HG03520 (cell line): ENCODE measurements around the gene LTF.
"Not testable (repeated sequence)": the region's sequence is repeated elsewhere in the genome, so short reads cannot be mapped to it uniquely, and the experiment has no call there.

Experiments
- ATAC-seq: cut with Tn5 transposase; IDR thresholded peaks from one replicate; pipeline ENCODE4 v1.9.1; 2021; ENCODE audit warnings: mild to moderate bottlenecking, moderate library complexity; ENCODE audit not compliant: unreplicated experiment

LTF gene

GRCh38 chr3:46416811-46417510 lies 47.7 kb downstream of the LTF start:
- ATAC-seq = no peak

GRCh38 chr3:46416125-46416810 lies 48.4 kb downstream of the LTF start:
- ATAC-seq = no peak

DNA sequence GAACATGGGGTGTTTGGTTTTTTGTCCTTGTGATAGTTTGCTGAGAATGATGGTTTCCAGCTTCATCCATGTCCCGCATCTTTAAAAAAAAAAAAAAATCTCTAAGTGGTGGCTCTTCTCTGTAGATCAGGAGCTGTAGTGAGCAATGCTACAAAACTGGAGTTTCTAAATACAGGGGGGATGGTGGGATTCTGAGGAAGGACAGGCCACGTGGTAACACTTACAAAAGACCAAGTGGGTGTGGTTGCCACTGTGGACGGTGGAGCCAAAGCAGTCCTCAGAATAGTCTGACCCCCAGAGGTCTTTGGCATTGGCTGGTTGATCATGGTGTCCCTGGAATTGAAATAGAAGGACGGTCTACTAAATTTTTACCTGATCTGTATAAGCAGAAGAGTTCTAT lies 50.0 kb downstream of the LTF start:
- no peak for ATAC-seq

- ATAC-seq = no peak
Measured at GRCh38 chr3:46413951-46414350, 50.8 kb downstream of the LTF start.

DNA sequence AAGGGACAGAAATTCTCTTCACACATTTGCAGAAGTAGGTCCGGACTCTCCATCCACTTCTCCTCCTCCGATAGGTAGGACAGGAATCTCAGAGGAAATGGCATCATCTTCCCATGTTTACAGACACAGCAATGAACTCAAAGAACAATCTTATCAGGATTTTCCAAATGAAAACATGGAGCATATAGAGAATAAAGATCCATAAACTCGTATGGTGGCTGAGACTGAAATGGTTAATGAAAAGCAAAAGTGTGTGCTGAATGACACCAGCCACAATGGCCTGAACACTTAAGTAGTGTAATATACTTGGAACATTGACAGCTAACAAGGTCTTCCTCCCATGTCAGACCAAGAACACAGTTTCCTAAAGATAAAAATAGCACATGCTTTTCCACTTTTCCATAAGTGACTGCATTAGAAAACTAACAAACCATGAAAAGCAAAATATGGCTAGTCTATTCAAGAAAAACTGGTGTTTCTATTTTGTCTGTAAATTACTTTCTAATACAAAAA lies 51.9 kb downstream of the LTF start:
- ATAC-seq = no peak

DNA sequence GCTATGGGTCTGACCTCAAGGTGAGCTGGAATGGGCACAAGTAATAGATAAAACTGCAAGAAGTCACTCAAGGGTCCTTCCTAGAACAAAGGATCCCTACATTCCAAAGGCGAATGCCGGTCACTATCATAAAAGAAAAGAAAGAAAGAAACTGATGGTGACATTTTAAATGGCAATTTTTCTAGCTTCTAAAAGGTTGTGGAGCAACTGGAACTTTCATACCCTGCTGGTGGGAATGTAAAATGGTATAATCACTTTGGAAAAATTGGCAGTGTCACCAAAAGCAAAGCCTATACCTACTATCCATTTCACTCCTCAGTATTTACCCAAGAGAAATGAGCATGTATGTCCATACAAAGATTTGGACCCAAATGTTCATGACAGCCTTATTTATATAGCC lies 53.4 kb downstream of the LTF start:
- ATAC-seq = no peak

DNA sequence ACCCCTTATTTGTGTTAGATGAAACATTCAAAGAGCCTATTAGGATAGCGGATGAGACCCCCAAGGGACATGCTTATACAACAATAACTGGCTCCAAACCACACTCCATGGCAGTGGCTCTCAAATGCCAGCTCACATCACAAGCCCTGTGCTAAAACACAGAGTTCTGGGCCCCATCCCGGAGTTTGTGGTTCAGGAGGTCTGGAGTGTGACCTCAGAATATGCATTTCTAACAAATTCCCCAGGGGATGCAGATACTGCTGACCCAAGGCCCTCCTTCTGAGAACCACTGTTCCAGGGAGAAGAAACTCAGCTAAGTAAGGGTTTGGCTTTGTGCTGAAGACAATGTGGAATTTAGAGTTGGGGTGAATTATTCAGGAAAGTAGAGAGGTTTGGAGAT lies 54.0 kb downstream of the LTF start:
- ATAC-seq = no peak

DNA sequence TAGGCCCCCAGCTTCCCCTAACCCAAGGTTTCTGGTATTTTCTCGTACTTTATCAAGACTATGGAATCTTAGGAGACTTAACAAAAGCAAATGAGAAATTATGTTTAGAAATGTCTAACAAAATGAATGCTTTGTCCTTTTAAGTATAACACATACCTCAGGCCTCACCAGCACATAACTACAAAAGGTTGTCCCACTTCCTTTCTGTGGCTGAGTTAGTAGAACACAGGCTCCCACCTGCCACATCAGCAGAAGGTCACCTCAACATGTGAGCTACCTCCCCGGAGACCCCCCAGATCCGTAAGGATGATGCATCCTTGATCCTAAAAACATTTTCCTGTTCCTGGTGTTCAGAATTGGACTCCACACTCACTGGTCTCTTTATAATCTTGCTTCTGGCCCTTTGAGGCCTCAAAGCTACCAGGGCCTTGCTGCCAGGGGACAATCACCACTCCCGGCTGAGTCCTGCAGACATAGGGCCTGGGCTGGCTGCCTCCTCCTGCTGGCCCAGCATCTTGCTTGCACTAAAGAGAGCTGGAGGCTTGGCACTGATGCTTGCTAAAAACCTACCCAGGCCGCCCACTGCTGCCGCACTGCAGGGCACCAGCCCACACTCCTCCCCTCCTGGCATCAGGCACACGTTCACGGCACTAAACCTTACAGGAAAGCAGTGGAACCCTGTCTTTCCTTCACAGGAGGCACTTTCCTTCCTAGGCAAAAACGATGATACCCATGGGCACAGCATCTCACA lies 54.8 kb downstream of the LTF start:
- no peak for ATAC-seq

DNA sequence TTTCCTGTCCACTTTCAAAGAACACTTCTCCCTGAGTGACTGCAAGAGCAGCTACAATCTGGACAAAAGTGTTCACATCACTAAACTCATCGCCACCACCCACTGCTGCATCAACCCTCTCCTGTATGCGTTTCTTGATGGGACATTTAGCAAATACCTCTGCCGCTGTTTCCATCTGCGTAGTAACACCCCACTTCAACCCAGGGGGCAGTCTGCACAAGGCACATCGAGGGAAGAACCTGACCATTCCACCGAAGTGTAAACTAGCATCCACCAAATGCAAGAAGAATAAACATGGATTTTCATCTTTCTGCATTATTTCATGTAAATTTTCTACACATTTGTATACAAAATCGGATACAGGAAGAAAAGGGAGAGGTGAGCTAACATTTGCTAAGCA lies 55.9 kb downstream of the LTF start:
- no peak for ATAC-seq

DNA sequence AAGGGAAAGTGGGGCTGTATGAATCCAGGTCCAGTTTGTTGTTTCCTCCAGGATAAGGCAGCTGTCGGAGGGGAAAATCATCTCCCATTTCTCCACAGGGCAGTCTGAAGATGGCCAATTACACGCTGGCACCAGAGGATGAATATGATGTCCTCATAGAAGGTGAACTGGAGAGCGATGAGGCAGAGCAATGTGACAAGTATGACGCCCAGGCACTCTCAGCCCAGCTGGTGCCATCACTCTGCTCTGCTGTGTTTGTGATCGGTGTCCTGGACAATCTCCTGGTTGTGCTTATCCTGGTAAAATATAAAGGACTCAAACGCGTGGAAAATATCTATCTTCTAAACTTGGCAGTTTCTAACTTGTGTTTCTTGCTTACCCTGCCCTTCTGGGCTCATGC lies 56.7 kb downstream of the LTF start:
- ATAC-seq = no peak

- no peak for ATAC-seq
Measured at GRCh38 chr3:46406788-46407611, 57.7 kb downstream of the LTF start, which contains the start of the genes CCR5AS and CCRL2. CCR5AS (minus strand) TSS chr3:46407066. CCRL2 (plus strand) TSS chr3:46407259; CDS start chr3:46408080, 821 bp downstream.

DNA sequence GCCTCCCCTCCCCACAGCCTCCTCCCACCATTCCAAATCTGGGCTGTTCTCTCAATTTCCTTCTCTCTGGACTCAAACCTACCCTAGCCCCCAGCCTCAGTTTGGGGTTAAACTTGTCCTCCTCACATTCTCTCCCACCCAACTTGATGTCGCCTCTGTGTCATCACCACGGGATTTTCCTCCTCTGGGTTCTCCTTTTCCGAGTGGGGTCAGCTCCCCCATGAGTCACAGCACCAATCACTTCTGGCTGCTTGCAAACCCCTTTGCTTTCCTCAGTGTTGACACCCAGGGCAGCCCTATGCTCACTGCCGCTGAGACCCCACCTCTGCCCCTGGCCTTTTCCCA lies 58.3 kb downstream of the LTF start:
- no peak for ATAC-seq

GRCh38 chr3:46405301-46406019 lies 59.2 kb downstream of the LTF start:
- no peak for ATAC-seq

DNA sequence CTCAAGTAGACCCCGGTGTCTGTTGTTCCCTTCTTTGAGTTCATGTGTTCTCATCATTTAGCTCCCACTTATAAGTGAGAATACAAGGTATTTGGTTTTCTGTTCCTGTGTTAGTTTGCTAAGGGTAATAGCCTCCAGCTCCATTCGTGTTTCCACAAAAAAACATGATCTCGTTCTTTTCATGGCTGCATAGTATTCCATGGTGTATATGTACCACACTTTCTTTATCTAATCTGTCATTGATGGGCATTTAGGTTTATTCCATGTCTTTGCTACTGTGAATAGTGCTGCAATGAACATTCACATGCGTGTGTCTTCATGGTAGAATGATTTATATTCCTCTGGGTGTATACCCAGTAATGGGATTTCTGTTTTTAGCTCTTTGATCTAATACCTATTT lies 61.8 kb downstream of the LTF start:
- not testable (repeated sequence) for ATAC-seq

GRCh38 chr3:46401579-46401978 lies 63.1 kb downstream of the LTF start:
- ATAC-seq = no peak

DNA sequence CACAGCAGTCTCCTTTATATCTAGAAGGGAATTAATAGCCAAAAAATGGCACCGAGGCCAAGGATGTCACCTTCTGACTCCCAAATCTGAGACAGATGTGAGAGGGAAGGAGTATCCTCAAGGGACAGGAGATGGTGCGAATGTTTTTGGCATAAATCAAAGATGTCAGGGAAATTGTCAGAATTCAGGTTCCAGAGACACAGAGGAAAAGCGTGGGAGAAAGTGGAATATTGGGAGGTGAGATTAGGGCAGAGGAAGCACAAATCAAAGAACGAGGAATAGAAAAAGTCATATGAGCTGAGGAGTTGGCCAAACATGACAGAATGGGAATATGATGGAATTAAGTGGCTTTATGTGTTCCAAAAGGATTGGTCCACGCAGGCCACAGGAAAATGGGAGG lies 63.9 kb downstream of the LTF start:
- ATAC-seq = no peak

DNA sequence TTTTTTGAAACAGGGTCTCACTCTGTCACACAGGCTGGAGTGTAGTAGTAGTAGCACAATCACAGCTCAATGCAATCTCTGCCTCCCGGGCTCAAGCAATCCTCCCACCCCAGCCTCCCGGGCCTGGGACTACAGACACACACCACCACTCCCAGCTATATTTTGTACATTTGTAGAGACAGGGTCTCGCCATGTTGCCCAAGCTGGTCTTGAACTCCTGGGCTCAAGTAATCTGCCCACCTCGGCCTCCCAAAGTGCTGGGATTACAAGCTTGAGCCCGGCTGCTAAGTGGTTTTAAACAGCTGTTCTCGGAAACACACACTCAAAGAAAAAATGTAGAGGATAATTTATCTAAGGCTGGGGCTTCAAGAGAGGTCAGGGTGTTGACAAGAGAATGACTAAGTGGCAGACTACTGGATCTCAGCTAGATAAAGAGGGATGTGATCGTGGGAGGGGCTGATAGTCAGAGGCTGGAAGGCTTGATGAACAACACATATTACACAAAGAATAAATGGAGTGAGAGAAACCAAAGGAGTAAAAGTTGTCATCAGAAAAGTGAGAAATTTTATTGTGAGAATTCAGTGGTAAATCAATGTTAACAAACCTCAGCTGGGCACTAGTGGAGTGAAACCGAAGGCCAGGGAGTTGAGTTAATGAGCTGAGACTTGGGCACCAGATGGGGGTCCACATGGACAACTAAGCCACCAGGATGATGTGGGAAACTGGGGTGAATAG lies 64.5 kb downstream of the LTF start:
- no peak for ATAC-seq

- ATAC-seq = no peak
Measured at GRCh38 chr3:46399557-46399956, 65.1 kb downstream of the LTF start.

- ATAC-seq = no peak
Measured at GRCh38 chr3:46399098-46399497, 65.6 kb downstream of the LTF start.
